MM.1S (cell line): ENCODE data around the gene MYO16.

ENCODE experiments used
- DNase-seq: peaks from one replicate; pipeline ENCODE4 v3.0.0-alpha.2; 2015
- H2AFZ ChIP-seq: fragments of 300-600 bp; sonication (generic); 2 replicates; pipeline ENCODE4 v1.6.0; 2016; ENCODE audit warnings: antibody characterized with exemption, low read length
- H3F3A ChIP-seq: fragments of 300-600 bp; sonication (generic); 2 replicates; pipeline ENCODE4 v1.6.1; 2016; ENCODE audit warnings: mild to moderate bottlenecking, antibody characterized with exemption, low read length, moderate library complexity, mixed read lengths; ENCODE audit not compliant: insufficient read depth
- H3K27ac ChIP-seq: fragments of 300-600 bp; sonication (generic); 2 replicates; pipeline ENCODE4 v1.5.1; 2016; ENCODE audit warnings: mild to moderate bottlenecking, low read length
- H3K27me3 ChIP-seq: fragments of 300-600 bp; sonication (generic); replicated peaks from 2 replicates; pipeline ENCODE4 v1.6.0; 2016; ENCODE audit warnings: low read length; ENCODE audit not compliant: insufficient read depth
- H3K36me3 ChIP-seq: fragments of 300-600 bp; sonication (generic); replicated peaks from 2 replicates; pipeline ENCODE4 v1.6.1; 2016; ENCODE audit warnings: mild to moderate bottlenecking, low read length, mixed read lengths; ENCODE audit not compliant: insufficient read depth
- H3K4me1 ChIP-seq: fragments of 300-600 bp; sonication (generic); 2 replicates; pipeline ENCODE4 v1.6.1; 2016; ENCODE audit warnings: low read length, mixed read lengths
- H3K4me2 ChIP-seq: fragments of 300-600 bp; sonication (generic); 2 replicates; pipeline ENCODE4 v1.6.0; 2016; ENCODE audit warnings: low read depth, low read length
- H3K4me3 ChIP-seq: fragments of 300-600 bp; sonication (generic); 2 replicates; pipeline ENCODE4 v1.5.1; 2016; ENCODE audit warnings: low read length, mixed read lengths
- H3K79me2 ChIP-seq: fragments of 300-600 bp; sonication (generic); 2 replicates; pipeline ENCODE4 v1.6.1; 2016; ENCODE audit warnings: mixed run types, low read length, mixed read lengths
- H3K9ac ChIP-seq: fragments of 300-600 bp; sonication (generic); 2 replicates; pipeline ENCODE4 v1.6.1; 2016; ENCODE audit warnings: low read length, mixed read lengths
- H3K9me2 ChIP-seq: fragments of 300-600 bp; sonication (generic); replicated peaks from 2 replicates; pipeline ENCODE4 v1.6.1; 2016; ENCODE audit warnings: mild to moderate bottlenecking, low read length, mixed read lengths; ENCODE audit not compliant: insufficient read depth
- H3K9me3 ChIP-seq: fragments of 300-600 bp; sonication (generic); replicated peaks from 2 replicates; pipeline ENCODE4 v1.6.1; 2016; ENCODE audit warnings: mild to moderate bottlenecking, low read length, mixed read lengths; ENCODE audit not compliant: insufficient read depth
- H4K20me1 ChIP-seq: fragments of 300-600 bp; sonication (generic); 2 replicates; pipeline ENCODE4 v1.6.1; 2016; ENCODE audit warnings: mild to moderate bottlenecking, low read length, moderate library complexity, mixed read lengths; ENCODE audit not compliant: insufficient read depth
- CTCF ChIP-seq: fragments of 300-600 bp; sonication (generic); IDR thresholded peaks from 2 replicates; pipeline ENCODE4 v1.5.1; 2016; ENCODE audit warnings: antibody characterized with exemption, low read length, mixed read lengths
- EZH2 ChIP-seq: fragments of 300-600 bp; sonication (generic); optimal IDR thresholded peaks from 2 replicates; pipeline ENCODE3; 2017; ENCODE audit warnings: low read depth, mild to moderate bottlenecking, antibody characterized with exemption, low read length, mixed read lengths
- EZH2phosphoT487 ChIP-seq: fragments of 300-600 bp; sonication (generic); IDR thresholded peaks from 2 replicates; pipeline ENCODE4 v1.6.1; 2018; ENCODE audit warnings: antibody characterized with exemption, low read length

The MYO16 gene

GRCh38 chr13:109224033-109224432 is 594.6 kb downstream of the MYO16 start:
- H3K27me3 ChIP-seq: no peaks in the 10 kb centered on the region
- H2AFZ ChIP-seq: no peak overlapping the region
- no peak overlapping the region for H3K9ac ChIP-seq
- H3K9me3 ChIP-seq: no peaks in the 10 kb centered on the region
- H3K36me3 ChIP-seq: no peaks in the 10 kb centered on the region
- no peak for TF ChIP-seq EZH2phosphoT487
- no peak for TF ChIP-seq EZH2
- TF ChIP-seq CTCF: no peak
- H3K4me2 ChIP-seq: no peak overlapping the region
- DNase-seq: no peak
- no peaks in the 10 kb centered on the region for H3F3A ChIP-seq
- H4K20me1 ChIP-seq: no peaks in the 10 kb centered on the region
- no peaks in the 10 kb centered on the region for H3K4me1 ChIP-seq
- no peak overlapping the region for H3K4me3 ChIP-seq
- H3K79me2 ChIP-seq: no peaks in the 10 kb centered on the region
- H3K9me2 ChIP-seq: no peaks in the 10 kb centered on the region
- H3K27ac ChIP-seq: no peak overlapping the region

DNA sequence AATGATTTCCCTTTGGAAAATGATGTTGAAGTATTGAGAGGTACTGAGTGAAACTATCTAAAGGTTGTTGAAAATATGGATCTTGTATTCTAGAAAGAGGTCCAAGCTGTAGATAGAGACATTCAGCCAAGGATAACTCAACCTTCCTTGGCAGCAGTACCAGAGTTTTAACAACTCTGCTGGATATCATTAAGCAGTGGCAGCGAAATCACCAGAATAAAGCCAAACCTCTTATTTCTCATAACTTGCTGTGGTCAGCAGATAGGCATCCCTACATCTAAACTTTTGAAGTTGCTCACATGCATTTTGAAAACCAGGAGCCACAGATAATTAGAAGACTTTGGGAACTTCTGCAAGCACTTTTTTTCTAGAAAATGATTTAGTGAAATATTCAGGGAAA is 597.2 kb downstream of the MYO16 start:
- H3K79me2 ChIP-seq: no peaks in the 10 kb centered on the region
- no peaks in the 10 kb centered on the region for H3K9me2 ChIP-seq
- H3K27ac ChIP-seq: no peak overlapping the region
- no peaks in the 10 kb centered on the region for H3K4me1 ChIP-seq
- no peaks in the 10 kb centered on the region for H4K20me1 ChIP-seq
- TF ChIP-seq EZH2phosphoT487 (no peak), CTCF (no peak), EZH2 (no peak)
- H3K27me3 ChIP-seq: no peaks in the 10 kb centered on the region
- DNase-seq: no peak
- H3K36me3 ChIP-seq: no peaks in the 10 kb centered on the region
- no peak overlapping the region for H3K4me2 ChIP-seq
- H3K4me3 ChIP-seq: no peak overlapping the region
- no peaks in the 10 kb centered on the region for H3K9me3 ChIP-seq
- no peak overlapping the region for H3K9ac ChIP-seq
- no peak overlapping the region for H2AFZ ChIP-seq
- no peaks in the 10 kb centered on the region for H3F3A ChIP-seq

DNA sequence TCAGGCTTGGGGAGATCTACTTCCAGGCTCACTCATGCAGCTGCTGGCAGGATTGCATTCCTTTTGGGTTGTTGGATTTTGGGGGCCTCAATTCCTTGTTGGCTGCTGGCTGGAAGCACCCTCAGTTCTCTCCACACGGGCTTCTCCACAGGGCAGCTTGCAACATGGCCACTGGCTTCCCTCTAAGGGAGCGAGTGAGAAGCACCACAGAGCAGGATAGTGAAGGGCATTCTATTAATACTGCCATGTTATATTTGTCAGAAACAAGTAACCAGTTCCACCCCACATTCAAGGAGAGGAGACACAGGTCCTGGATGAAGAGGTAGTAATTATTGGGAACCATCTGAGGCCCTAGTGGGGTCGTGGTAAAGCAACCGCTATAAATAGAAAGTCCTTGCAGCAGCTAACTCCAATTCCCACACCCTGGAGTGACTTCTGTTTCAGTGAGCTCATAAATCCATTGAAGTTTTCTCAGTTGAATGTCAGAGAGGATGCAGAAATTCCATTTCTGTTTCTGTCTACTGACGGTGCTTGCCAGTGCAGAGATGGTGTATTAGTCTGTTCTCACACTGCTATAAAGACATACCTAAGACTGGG is 598.0 kb downstream of the MYO16 start:
- Histone ChIP-seq H3F3A (no peaks in the 10 kb centered on the region), H3K9ac (no peak overlapping the region), H3K9me2 (no peaks in the 10 kb centered on the region), H3K4me2 (no peak overlapping the region), H3K79me2 (no peaks in the 10 kb centered on the region), H3K4me1 (no peaks in the 10 kb centered on the region), H3K27ac (no peak overlapping the region), H3K4me3 (no peak overlapping the region), H3K27me3 (no peaks in the 10 kb centered on the region), H2AFZ (no peak overlapping the region), H3K36me3 (no peaks in the 10 kb centered on the region), H3K9me3 (no peaks in the 10 kb centered on the region), H4K20me1 (no peaks in the 10 kb centered on the region)
- DNase-seq: no peak
- TF ChIP-seq EZH2: no peak
- TF ChIP-seq EZH2phosphoT487: no peak
- no peak for TF ChIP-seq CTCF
